SU-DHL-6 (cell line): ENCODE data around the gene CIAO2B.

Experiments used
- CTCF ChIP-seq: fragments of 200-600 bp; sonication (generic); IDR thresholded peaks from one replicate; pipeline ENCODE4 v1.5.1; 2017; ENCODE audit warnings: antibody characterized with exemption, mild to moderate bottlenecking, low read length, moderate library complexity; ENCODE audit not compliant: insufficient read depth, poor library complexity, severe bottlenecking
- EZH2phosphoT487 ChIP-seq: fragments of 200-600 bp; sonication (generic), shearing (Covaris generic); conservative IDR thresholded peaks from 2 replicates; pipeline ENCODE4 v1.6.1; 2018; ENCODE audit warnings: mild to moderate bottlenecking, antibody characterized with exemption, low read length, moderate library complexity, mixed read lengths

- TF ChIP-seq CTCF (no peak), EZH2phosphoT487 (no peak)
Measured at GRCh38 chr16:66943426-66944053, 9.3 kb upstream of the CIAO2B start.
